Mononuclear cell (primary cell): Measurements from ENCODE around the gene SLC28A1. TPM values are rescaled to one million over a fixed set of nuclear protein-coding genes. Genes with fewer than 3 reads are reported as not detected.
"Not testable (repeated sequence)": the region's sequence is repeated elsewhere in the genome, so short reads cannot be mapped to it uniquely, and the experiment has no call there.

Source experiments
- H3K27me3 ChIP-seq: 2 replicates; pipeline ENCODE4 v1.6.0; 2011; ENCODE audit warnings: low read length, control low read depth; ENCODE audit not compliant: insufficient read depth
- H3K4me1 ChIP-seq: 2 replicates; pipeline ENCODE4 v1.5.1; 2011; ENCODE audit warnings: mild to moderate bottlenecking, low read length, control low read depth; ENCODE audit not compliant: insufficient read depth
- H3K4me3 ChIP-seq: 2 replicates; pipeline ENCODE4 v1.5.1; 2011; ENCODE audit warnings: mild to moderate bottlenecking, low read length, moderate library complexity
- H3K9me3 ChIP-seq: 2 replicates; pipeline ENCODE4 v1.5.1; 2011; ENCODE audit warnings: low read depth, mild to moderate bottlenecking, control low read depth, low read length
- total RNA-seq: library from RNA; depleted of rRNA; stranded (reverse); fragments of >200 nt; gene quantifications from one replicate; pipeline ENCODE4 v1.2.3, GENCODE V29; 2012

Gene SLC28A1
- total RNA-seq, 1 donor, result not detected

GRCh38 chr15:84922530-84922929, 38.1 kb downstream of the SLC28A1 start:
- Histone ChIP-seq H3K4me3 (no peak overlapping the region), H3K27me3 (no peaks in the 10 kb centered on the region), H3K4me1 (no peaks in the 10 kb centered on the region), H3K9me3 (no peaks in the 10 kb centered on the region)

- Histone ChIP-seq H3K27me3 (no peaks in the 10 kb centered on the region), H3K4me1 (no peaks in the 10 kb centered on the region), H3K4me3 (no peak overlapping the region), H3K9me3 (no peaks in the 10 kb centered on the region)
Measured at GRCh38 chr15:84924077-84924731, 39.7 kb downstream of the SLC28A1 start.

- H3K4me1 ChIP-seq, H3K27me3 ChIP-seq, H3K9me3 ChIP-seq, H3K4me3 ChIP-seq: not testable (repeated sequence)
Measured at GRCh38 chr15:84924821-84925569, 40.5 kb downstream of the SLC28A1 start.

- no peak overlapping the region for H3K4me3 ChIP-seq
- no peaks in the 10 kb centered on the region for H3K9me3 ChIP-seq
- H3K27me3 ChIP-seq, result no peaks in the 10 kb centered on the region
- no peaks in the 10 kb centered on the region for H3K4me1 ChIP-seq
Measured at GRCh38 chr15:84925906-84926305, 41.4 kb downstream of the SLC28A1 start.

- Histone ChIP-seq H3K27me3 (no peaks in the 10 kb centered on the region), H3K9me3 (no peaks in the 10 kb centered on the region), H3K4me3 (no peak overlapping the region), H3K4me1 (no peaks in the 10 kb centered on the region)
Measured at GRCh38 chr15:84926491-84927230, 42.2 kb downstream of the SLC28A1 start.

- H3K4me3 ChIP-seq, result no peak overlapping the region
Measured at GRCh38 chr15:84928843-84929168, 44.3 kb downstream of the SLC28A1 start.

GRCh38 chr15:84929795-84930603, 45.5 kb downstream of the SLC28A1 start:
- no peaks in the 10 kb centered on the region for H3K9me3 ChIP-seq

More at GRCh38 chr15:84928843-84929168, 44.3 kb downstream of the SLC28A1 start:
- Histone ChIP-seq H3K27me3 (no peaks in the 10 kb centered on the region), H3K4me1 (no peaks in the 10 kb centered on the region), H3K9me3 (no peaks in the 10 kb centered on the region)

GRCh38 chr15:84934942-84935729, 50.7 kb downstream of the SLC28A1 start:
- H3K4me1 ChIP-seq, result no peaks in the 10 kb centered on the region
- H3K4me3 ChIP-seq, result no peak overlapping the region
- H3K9me3 ChIP-seq, result no peaks in the 10 kb centered on the region
- H3K27me3 ChIP-seq, result no peaks in the 10 kb centered on the region

More at GRCh38 chr15:84929795-84930603, 45.5 kb downstream of the SLC28A1 start:
- Histone ChIP-seq H3K27me3 (no peaks in the 10 kb centered on the region), H3K4me1 (no peaks in the 10 kb centered on the region), H3K4me3 (no peak overlapping the region)

GRCh38 chr15:84937144-84937543, 52.7 kb downstream of the SLC28A1 start:
- H3K9me3 ChIP-seq, result no peaks in the 10 kb centered on the region
- no peaks in the 10 kb centered on the region for H3K27me3 ChIP-seq
- no peaks in the 10 kb centered on the region for H3K4me1 ChIP-seq
- no peak overlapping the region for H3K4me3 ChIP-seq

GRCh38 chr15:84938726-84939125, 54.3 kb downstream of the SLC28A1 start:
- Histone ChIP-seq H3K9me3 (no peaks in the 10 kb centered on the region), H3K4me3 (no peak overlapping the region), H3K27me3 (no peaks in the 10 kb centered on the region), H3K4me1 (no peaks in the 10 kb centered on the region)

- H3K4me1 ChIP-seq, result no peaks in the 10 kb centered on the region
- H3K9me3 ChIP-seq, result no peaks in the 10 kb centered on the region
- H3K4me3 ChIP-seq, result no peak overlapping the region
- no peaks in the 10 kb centered on the region for H3K27me3 ChIP-seq
Measured at GRCh38 chr15:84940399-84940798, 55.9 kb downstream of the SLC28A1 start.

- H3K4me1 ChIP-seq, result no peaks in the 10 kb centered on the region
- H3K4me3 ChIP-seq, result no peak overlapping the region
- H3K9me3 ChIP-seq, result no peaks in the 10 kb centered on the region
- no peaks in the 10 kb centered on the region for H3K27me3 ChIP-seq
Measured at GRCh38 chr15:84942456-84942855, 58.0 kb downstream of the SLC28A1 start.

- H3K4me1 ChIP-seq, result no peaks in the 10 kb centered on the region
- H3K4me3 ChIP-seq, result no peak overlapping the region
- no peaks in the 10 kb centered on the region for H3K27me3 ChIP-seq
- no peaks in the 10 kb centered on the region for H3K9me3 ChIP-seq
Measured at GRCh38 chr15:84944311-84944710, 59.8 kb downstream of the SLC28A1 start.

GRCh38 chr15:84944861-84945260, 60.4 kb downstream of the SLC28A1 start:
- Histone ChIP-seq H3K4me3 (no peak overlapping the region), H3K4me1 (no peaks in the 10 kb centered on the region), H3K9me3 (no peaks in the 10 kb centered on the region), H3K27me3 (no peaks in the 10 kb centered on the region)
